Measurements from ENCODE around the gene LRP2.
A peak's percentile ranks its signal among the peaks of the same experiment; 100 is the strongest.

LRP2 gene

DNA sequence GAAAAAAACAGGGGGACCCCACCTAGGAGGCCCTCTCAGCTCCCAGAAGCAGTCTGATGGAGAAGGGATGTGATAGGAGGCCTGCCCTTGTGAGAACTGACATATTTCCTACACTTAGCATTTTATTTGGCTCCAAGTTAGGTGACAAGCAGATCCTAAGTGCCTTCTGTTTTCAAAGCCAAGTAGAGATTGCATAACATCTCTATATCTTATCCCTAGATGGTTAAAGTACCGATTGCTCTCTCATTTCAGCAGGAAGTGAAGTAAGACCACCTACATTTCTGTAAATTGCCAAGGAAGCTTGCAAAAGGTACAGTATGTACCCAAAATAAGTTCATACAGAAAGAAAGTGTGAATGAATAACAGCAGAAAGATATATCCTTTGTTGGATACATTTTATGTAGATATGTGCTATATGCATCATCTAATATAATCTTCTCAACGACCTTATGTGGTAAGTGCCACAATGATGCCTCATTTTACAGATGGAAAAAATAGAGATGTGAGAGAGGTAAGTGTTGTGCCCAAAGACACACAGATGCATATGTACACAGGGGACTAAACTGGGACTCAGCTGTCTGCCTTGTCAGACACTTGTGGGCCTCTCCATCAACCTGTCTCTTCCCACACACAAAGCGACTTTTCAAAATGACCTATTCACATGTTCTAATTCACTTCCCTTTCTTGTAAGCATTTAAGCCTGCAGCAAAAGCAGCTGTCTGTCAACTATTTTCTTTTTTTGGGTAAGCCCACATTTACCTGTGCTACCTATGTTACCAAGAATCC, 254.0 kb downstream of the LRP2 start:
- no peak for DNase-seq (ENCODE audit: low read depth)
- TF ChIP-seq, protein P1, sequence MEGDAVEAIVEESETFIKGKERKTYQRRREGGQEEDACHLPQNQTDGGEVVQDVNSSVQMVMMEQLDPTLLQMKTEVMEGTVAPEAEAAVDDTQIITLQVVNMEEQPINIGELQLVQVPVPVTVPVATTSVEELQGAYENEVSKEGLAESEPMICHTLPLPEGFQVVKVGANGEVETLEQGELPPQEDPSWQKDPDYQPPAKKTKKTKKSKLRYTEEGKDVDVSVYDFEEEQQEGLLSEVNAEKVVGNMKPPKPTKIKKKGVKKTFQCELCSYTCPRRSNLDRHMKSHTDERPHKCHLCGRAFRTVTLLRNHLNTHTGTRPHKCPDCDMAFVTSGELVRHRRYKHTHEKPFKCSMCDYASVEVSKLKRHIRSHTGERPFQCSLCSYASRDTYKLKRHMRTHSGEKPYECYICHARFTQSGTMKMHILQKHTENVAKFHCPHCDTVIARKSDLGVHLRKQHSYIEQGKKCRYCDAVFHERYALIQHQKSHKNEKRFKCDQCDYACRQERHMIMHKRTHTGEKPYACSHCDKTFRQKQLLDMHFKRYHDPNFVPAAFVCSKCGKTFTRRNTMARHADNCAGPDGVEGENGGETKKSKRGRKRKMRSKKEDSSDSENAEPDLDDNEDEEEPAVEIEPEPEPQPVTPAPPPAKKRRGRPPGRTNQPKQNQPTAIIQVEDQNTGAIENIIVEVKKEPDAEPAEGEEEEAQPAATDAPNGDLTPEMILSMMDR (IDR thresholded peaks at IDR 0.05; ENCODE audit: insufficient read depth, low read depth, low read length, missing control alignments), result no peak
- no peak overlapping the region for H3K4me3 ChIP-seq (ENCODE audit: low read depth, low read length)

DNA sequence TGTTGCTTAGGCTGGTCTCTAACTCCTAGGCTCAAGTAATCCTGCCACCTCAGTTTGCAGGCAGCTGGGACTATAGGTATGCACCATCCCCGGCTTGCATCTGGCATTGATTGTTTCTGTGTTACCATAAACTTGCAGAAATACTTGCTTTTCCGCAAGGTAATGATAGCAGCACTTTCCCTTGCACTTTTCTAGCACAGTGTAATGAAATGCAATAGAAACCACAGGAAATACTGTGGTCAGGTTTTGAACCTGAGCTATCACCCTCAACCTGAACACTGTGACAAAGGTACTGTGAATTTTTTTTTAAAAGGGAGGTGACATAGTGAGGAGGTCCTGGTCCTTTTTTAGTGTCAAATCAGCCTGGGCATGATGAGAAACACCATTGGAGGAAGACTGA, 254.7 kb downstream of the LRP2 start:
- H3K4me3 ChIP-seq (ENCODE audit: low read depth, low read length), result no peak overlapping the region
- TF ChIP-seq, protein P1 (IDR thresholded peaks at IDR 0.05; ENCODE audit: insufficient read depth, low read depth, low read length, missing control alignments), result no peak
- DNase-seq (ENCODE audit: low read depth), result peak; percentile 46

DNA sequence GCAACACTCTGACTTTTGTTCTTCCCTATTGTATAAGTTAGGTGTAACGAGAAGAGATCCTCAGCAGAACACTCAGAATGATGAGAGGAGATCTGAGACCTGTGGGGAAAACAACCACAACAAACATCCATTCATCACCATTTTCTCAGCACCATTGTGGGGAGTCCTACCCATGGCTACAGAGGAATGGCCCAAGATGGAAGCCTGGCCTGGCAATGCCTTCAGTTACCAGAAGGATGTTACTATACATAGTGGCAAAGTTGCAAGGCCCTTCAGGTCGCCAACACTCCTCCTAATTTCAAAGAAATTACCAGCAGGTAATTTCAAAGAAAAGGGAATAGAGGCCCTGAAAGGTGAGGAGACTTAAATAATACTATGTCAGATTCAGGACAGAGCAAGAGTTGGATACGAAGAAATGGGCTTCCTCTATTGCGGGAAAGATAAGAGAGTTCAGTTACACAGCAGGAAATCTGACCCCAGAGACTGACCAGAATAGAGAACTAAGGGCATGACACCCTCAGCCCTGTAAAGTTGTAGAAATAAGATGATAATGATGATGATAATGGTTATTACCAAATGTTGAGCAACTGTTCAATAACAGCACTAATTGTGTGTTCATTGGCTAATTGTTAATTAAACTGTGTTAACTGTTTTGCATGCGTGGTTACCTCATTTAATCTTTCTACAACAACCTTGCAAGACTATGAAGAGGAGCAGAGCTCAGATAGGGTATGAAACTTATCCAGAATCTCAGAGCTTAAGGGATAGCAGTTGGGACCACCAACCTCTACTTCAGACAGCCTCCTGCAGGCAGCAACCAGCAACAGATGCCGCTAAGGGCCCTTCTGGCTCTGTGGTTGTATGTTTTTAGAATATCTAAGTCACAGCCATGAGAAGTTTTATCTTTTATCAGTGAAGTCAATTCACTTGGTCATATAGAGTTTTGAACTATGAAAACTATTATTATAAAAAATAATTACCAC, 255.5 kb downstream of the LRP2 start:
- TF ChIP-seq, protein P1 (IDR thresholded peaks at IDR 0.05; ENCODE audit: insufficient read depth, low read depth, low read length, missing control alignments), result no peak
- no peak for DNase-seq (ENCODE audit: low read depth)
- H3K4me3 ChIP-seq (ENCODE audit: low read depth, low read length), result no peak overlapping the region

DNA sequence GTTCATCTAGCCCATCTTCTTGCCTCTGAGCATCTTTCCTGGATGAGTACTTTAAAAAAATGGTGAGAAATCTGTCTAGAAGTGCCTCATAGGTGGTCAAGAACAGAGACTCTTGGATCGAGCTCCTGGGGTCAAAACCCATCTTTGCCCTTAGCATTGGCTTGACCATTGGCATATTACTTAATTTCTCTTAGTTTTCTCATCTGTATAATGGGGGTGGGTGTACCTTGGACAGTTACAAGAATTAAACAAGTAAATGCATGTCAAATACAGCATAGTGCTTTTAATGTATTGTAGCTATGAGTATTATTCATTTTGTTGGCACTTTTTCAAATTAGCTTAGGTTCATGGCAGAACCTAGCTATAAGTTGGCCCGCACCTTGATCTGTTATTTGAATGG, 256.2 kb downstream of the LRP2 start:
- H3K4me3 ChIP-seq (ENCODE audit: low read depth, low read length), result no peak overlapping the region
- TF ChIP-seq, protein P1 (IDR thresholded peaks at IDR 0.05; ENCODE audit: insufficient read depth, low read depth, low read length, missing control alignments), result no peak
- DNase-seq (ENCODE audit: low read depth), result no peak

DNA sequence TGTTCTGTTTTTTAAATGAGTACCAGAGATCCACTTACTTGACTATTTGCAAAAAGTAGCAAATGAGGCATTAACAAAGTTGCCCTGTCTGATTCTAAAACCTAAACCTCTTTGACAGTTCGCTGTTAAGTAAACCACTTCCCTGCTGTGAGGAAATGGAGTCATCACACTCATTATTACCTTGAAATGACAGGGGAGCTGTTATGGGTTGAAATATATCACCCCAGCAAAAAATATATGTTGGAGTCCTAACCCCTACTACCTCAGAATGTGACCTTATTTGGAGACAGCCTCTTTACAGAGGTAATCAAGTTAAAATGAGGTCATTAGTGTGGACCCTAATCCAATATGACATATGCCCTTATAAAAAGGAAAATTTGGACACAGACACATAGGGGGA, 256.9 kb downstream of the LRP2 start:
- DNase-seq (ENCODE audit: low read depth), result no peak
- H3K4me3 ChIP-seq (ENCODE audit: low read depth, low read length), result no peak overlapping the region
- TF ChIP-seq, protein P1 (IDR thresholded peaks at IDR 0.05; ENCODE audit: insufficient read depth, low read depth, low read length, missing control alignments), result no peak

DNA sequence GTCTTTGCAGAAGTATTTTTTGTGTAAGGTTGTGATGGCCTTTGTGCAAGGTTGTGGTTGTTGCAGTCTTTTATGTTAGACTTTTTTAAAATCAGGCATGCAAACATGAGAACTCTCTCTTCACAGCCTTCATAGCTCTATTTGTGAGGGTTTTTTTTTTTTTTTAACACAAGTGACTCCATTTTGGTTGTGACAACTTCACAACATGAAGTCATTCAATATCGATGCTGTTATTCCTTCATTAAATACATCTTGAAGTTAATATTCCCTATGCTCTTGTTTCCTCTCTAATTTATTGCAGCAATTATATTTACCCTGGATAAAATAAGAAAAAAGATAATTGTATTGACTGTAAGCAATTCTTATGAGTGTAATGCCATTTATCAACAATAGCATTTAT, 257.5 kb downstream of the LRP2 start:
- H3K4me3 ChIP-seq (ENCODE audit: low read depth, low read length), result no peak overlapping the region
- DNase-seq (ENCODE audit: low read depth), result no peak
- TF ChIP-seq, protein P1 (IDR thresholded peaks at IDR 0.05; ENCODE audit: insufficient read depth, low read depth, low read length, missing control alignments), result no peak
